Endothelial cell of umbilical vein (primary cell): Measurements from ENCODE around the gene RHOBTB1. TPM values are rescaled to one million over a fixed set of nuclear protein-coding genes. Genes with fewer than 3 reads are reported as not detected.

ENCODE experiments used
- BruUV-seq: library from RNA; stranded (reverse); fragments of 400-500 nt; replicated peaks from 2 replicates; lab custom pipeline; 2021; lab: Mats Ljungman, UMichigan
- CTCF ChIA-PET: fragments of 300-600, 350-600 bp; sonication (Branson Sonifier 250); formaldehyde crosslinking; loops from one replicate; lab custom pipeline; 2021; ENCODE audit warnings: antibody characterized with exemption, inconsistent platforms; lab: Charles Lee
- POLR2A ChIA-PET: fragments of 300-600, 350-600 bp; sonication (Branson Sonifier 250); formaldehyde crosslinking; loops from one replicate; lab custom pipeline; 2021; ENCODE audit warnings: antibody characterized with exemption, inconsistent platforms; lab: Charles Lee
- DNase-seq: peaks from one replicate; pipeline ENCODE4 v3.0.0-alpha.2; 2011; ENCODE audit warnings: low read depth, low spot score
- FAIRE-seq: peaks from 2 replicates; lab custom pipeline; 2011; peaks lifted over from hg19 to GRCh38; lab: Jason Lieb, UNC
- H2AFZ ChIP-seq: 2 replicates; pipeline ENCODE4 v1.6.0; 2012; ENCODE audit warnings: low read depth, low read length, control low read depth, inconsistent platforms
- H3K27ac ChIP-seq: 2 replicates; pipeline ENCODE4 v1.5.1; 2011; ENCODE audit warnings: low read depth, mild to moderate bottlenecking, control low read depth, low read length, moderate library complexity; ENCODE audit not compliant: insufficient read depth
- H3K27me3 ChIP-seq, 2 experiments: 2 replicates each; pipeline versions ENCODE4 v1.6.0 to v1.6.1; 2011; ENCODE audit warnings: low read length in 2 of 2, mixed read lengths in 1 of 2; ENCODE audit not compliant: control insufficient read depth in 2 of 2, insufficient read depth in 2 of 2
- H3K36me3 ChIP-seq, 2 experiments: 2 replicates in 1 of 2; 3 replicates in 1 of 2; pipeline ENCODE4 v1.5.1; 2011; ENCODE audit warnings: low read length in 2 of 2, mild to moderate bottlenecking in 1 of 2, moderate library complexity in 1 of 2; ENCODE audit not compliant: control insufficient read depth in 2 of 2, insufficient read depth in 2 of 2; ENCODE audit errors: extremely low read depth in 1 of 2
- H3K4me1 ChIP-seq: 3 replicates; pipeline ENCODE4 v1.5.1; 2011; ENCODE audit warnings: mild to moderate bottlenecking, low read length; ENCODE audit not compliant: control insufficient read depth, insufficient read depth; ENCODE audit errors: extremely low read depth
- H3K4me2 ChIP-seq: 2 replicates; pipeline ENCODE4 v1.6.1; 2011; ENCODE audit warnings: low read length, control low read depth, mixed read lengths; ENCODE audit not compliant: insufficient read depth
- H3K4me3 ChIP-seq, 3 experiments: fragments of 200-600 bp in 1 of 3; sonication (generic), shearing (Covaris generic) in 1 of 3; replicated peaks in 1 of 3; 2 replicates each; pipeline ENCODE4 v1.5.1; 2011 to 2016; ENCODE audit warnings: control low read depth in 3 of 3, low read length in 3 of 3, mild to moderate bottlenecking in 2 of 3, inconsistent platforms in 1 of 3, low read depth in 1 of 3, moderate library complexity in 1 of 3; ENCODE audit not compliant: insufficient read depth in 1 of 3
- H3K79me2 ChIP-seq: 2 replicates; pipeline ENCODE4 v1.6.0; 2012; ENCODE audit warnings: low read length, inconsistent platforms; ENCODE audit not compliant: control insufficient read depth, insufficient read depth
- H3K9ac ChIP-seq: replicated peaks from 2 replicates; pipeline ENCODE3; 2011; ENCODE audit warnings: low read length, control low read depth; ENCODE audit not compliant: insufficient read depth; ENCODE audit errors: extremely low read depth
- H3K9me1 ChIP-seq: replicated peaks from 3 replicates; pipeline ENCODE4 v1.6.0; 2011; ENCODE audit warnings: mild to moderate bottlenecking, low read length; ENCODE audit not compliant: control insufficient read depth, insufficient read depth; ENCODE audit errors: extremely low read depth
- H3K9me3 ChIP-seq: replicated peaks from 2 replicates; pipeline ENCODE4 v1.5.1; 2012; ENCODE audit warnings: low read length, inconsistent platforms; ENCODE audit not compliant: control insufficient read depth, insufficient read depth
- H4K20me1 ChIP-seq: replicated peaks from 2 replicates; pipeline ENCODE3; 2011; ENCODE audit warnings: mild to moderate bottlenecking, low read length; ENCODE audit not compliant: control insufficient read depth, insufficient read depth; ENCODE audit errors: extremely low read depth
- CTCF ChIP-seq, 2 donors: IDR thresholded peaks; 1 replicate in 1 of 2; 2 replicates in 1 of 2; pipeline ENCODE4 v1.5.1; 2011; ENCODE audit warnings: low read length in 2 of 2, mild to moderate bottlenecking in 2 of 2, moderate library complexity in 2 of 2, control low read depth in 1 of 2, inconsistent platforms in 1 of 2, low read depth in 1 of 2; ENCODE audit not compliant: insufficient read depth in 1 of 2; ENCODE audit errors: extremely low read depth in 1 of 2
- EZH2 ChIP-seq: IDR thresholded peaks from 2 replicates; pipeline ENCODE4 v1.6.1; 2012; ENCODE audit warnings: borderline replicate concordance, low read depth, mild to moderate bottlenecking, moderate library complexity, low read length, inconsistent platforms; ENCODE audit not compliant: severe bottlenecking
- FOS ChIP-seq: IDR thresholded peaks from 2 replicates; pipeline ENCODE4 v1.6.1; 2011; ENCODE audit warnings: mild to moderate bottlenecking, low read length, moderate library complexity, borderline replicate concordance; ENCODE audit not compliant: insufficient read depth
- GATA2 ChIP-seq: IDR thresholded peaks from 2 replicates; pipeline ENCODE4 v1.7.0; 2011; ENCODE audit warnings: low read depth, mild to moderate bottlenecking, moderate library complexity, mixed read lengths, low read length; ENCODE audit not compliant: insufficient read length, insufficient read depth
- JUN ChIP-seq: IDR thresholded peaks from 2 replicates; pipeline ENCODE4 v1.6.1; 2011; ENCODE audit warnings: borderline replicate concordance, low read depth; ENCODE audit not compliant: insufficient read length, insufficient read depth
- MYC ChIP-seq: IDR thresholded peaks from one replicate; pipeline ENCODE4 v1.6.1; 2011; ENCODE audit warnings: mild to moderate bottlenecking, low read depth, low read length
- POLR2A ChIP-seq: IDR thresholded peaks from 2 replicates; pipeline ENCODE4 v1.6.1; 2012; ENCODE audit warnings: low read depth, mild to moderate bottlenecking, control low read depth, low read length
- POLR2AphosphoS5 ChIP-seq: IDR thresholded peaks from 2 replicates; pipeline ENCODE4 v1.6.1; 2012; ENCODE audit warnings: low read depth, mild to moderate bottlenecking, control low read depth, low read length, moderate library complexity; ENCODE audit not compliant: insufficient read depth
- dilution Hi-C: fragments of 300-500 bp; cut with MboI; formaldehyde crosslinking; loops from one replicate; pipeline ENCODE4 v1.15.0; 2019; ENCODE audit warnings: low sequenced_read_pairs; ENCODE audit not compliant: extremely low pct_ligation_motif_present
- intact Hi-C: fragments of 100-400 bp; cut with micrococcal nuclease; formaldehyde crosslinking; loops from one replicate; pipeline ENCODE4 v1.10.0; 2022
- polyA plus RNA-seq, 4 experiments: library from polyadenylated mRNA; depleted of rRNA in 3 of 4; stranded (reverse) in 3 of 4; unstranded in 1 of 4; fragments of >200 nt; gene quantifications; 2 replicates each; pipeline versions ENCODE4 v1.2.1 to v1.2.3, GENCODE V29; 2011 to 2012; ENCODE audit warnings: missing spikeins in 1 of 4
- total RNA-seq: library from RNA; stranded (reverse); gene quantifications from 2 replicates; pipeline ENCODE4 v1.2.3, GENCODE V29; 2021
- TF ChIP-seq, protein P1 (sequence below): IDR thresholded peaks from 2 replicates; pipeline ENCODE4 v1.6.1; 2011; ENCODE audit not compliant: insufficient read depth, insufficient read length

Gene RHOBTB1
- total and polyA plus RNA-seq, 2 donors (not counting 3 experiments of a cell fraction or from before 2014, with no cell fraction given) = 21.2 to 31.0 TPM

- H3K9me1 ChIP-seq = no peaks in the 10 kb centered on the region
- FAIRE-seq (no peak), DNase-seq (no peak)
- H3K9ac ChIP-seq = no peak overlapping the region
- no peaks in the 10 kb centered on the region for H3K79me2 ChIP-seq
- no peaks in the 10 kb centered on the region for H3K36me3 ChIP-seq
- dilution Hi-C loops (no loop called here), intact Hi-C loops (no loop called here)
- no peak overlapping the region for H3K4me2 ChIP-seq
- TF ChIP-seq MYC (no peak), FOS (no peak), CTCF (IDR thresholded peaks at IDR 0.05; ENCODE audit: extremely low read depth in 1 of 2, insufficient read depth in 1 of 2, low read depth in 1 of 2, low read length in 2 of 2) (no peak), EZH2 (no peak), POLR2AphosphoS5 (no peak), JUN (no peak), POLR2A (no peak), GATA2 (no peak)
- TF ChIP-seq, protein P1, sequence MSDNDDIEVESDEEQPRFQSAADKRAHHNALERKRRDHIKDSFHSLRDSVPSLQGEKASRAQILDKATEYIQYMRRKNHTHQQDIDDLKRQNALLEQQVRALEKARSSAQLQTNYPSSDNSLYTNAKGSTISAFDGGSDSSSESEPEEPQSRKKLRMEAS = no peak
- H3K9me3 ChIP-seq = no peaks in the 10 kb centered on the region
- H3K27me3 ChIP-seq = no peaks in the 10 kb centered on the region
- POLR2A ChIA-PET = no interaction called here
- H3K4me3 ChIP-seq = no peak overlapping the region
- H3K27ac ChIP-seq = no peak overlapping the region
- no TSS peak for BruUV-seq
- H4K20me1 ChIP-seq = no peaks in the 10 kb centered on the region
- CTCF ChIA-PET = no interaction called here
- peaks cover 18% of the 10 kb centered on the region for H3K4me1 ChIP-seq
- no peak overlapping the region for H2AFZ ChIP-seq
These were observed 46.7 kb upstream of the RHOBTB1 start for GRCh38 chr10:60990663-60991062.
